WERI-Rb-1 (cell line): ENCODE measurements around the gene EXTL1.

Experiments
- DNase-seq: peaks from one replicate; pipeline ENCODE4 v3.0.0-alpha.2; 2020
- H3K27ac ChIP-seq: fragments of 250-450 bp; sonication (Bioruptor Pico); 2 replicates; pipeline ENCODE4 v1.5.1; 2020; ENCODE audit warnings: mild to moderate bottlenecking, moderate library complexity
- H3K27me3 ChIP-seq: fragments of 250-450 bp; sonication (Bioruptor Pico); 2 replicates; pipeline ENCODE4 v1.5.1; 2021; ENCODE audit warnings: mild to moderate bottlenecking, low read depth, moderate library complexity; ENCODE audit not compliant: insufficient read depth, severe bottlenecking
- H3K36me3 ChIP-seq: fragments of 250-450 bp; sonication (Bioruptor Pico); 2 replicates; pipeline ENCODE4 v1.5.1; 2020; ENCODE audit warnings: mild to moderate bottlenecking, moderate library complexity
- H3K4me3 ChIP-seq: 2 replicates; pipeline ENCODE4 v1.5.1; 2011; ENCODE audit warnings: low read depth, mild to moderate bottlenecking, control low read depth, low read length
- H3K9me3 ChIP-seq: fragments of 250-450 bp; sonication (Bioruptor Pico); 2 replicates; pipeline ENCODE4 v1.5.1; 2021; ENCODE audit warnings: mild to moderate bottlenecking, moderate library complexity; ENCODE audit not compliant: severe bottlenecking
- CTCF ChIP-seq: IDR thresholded peaks from 2 replicates; pipeline ENCODE4 v1.5.1; 2011; ENCODE audit warnings: low read depth, mild to moderate bottlenecking, control low read depth, inconsistent platforms, low read length

Gene EXTL1

GRCh38 chr1:26021647-26022403 lies at the start of gene EXTL1:
EXTL1 (plus strand) TSS chr1:26021775; CDS start chr1:26022647, 872 bp downstream.
- H3K27ac ChIP-seq = peak within 1 kb of the TSS; percentile 66
- peak; percentile 87 for DNase-seq

GRCh38 chr1:25971811-25972180 lies 49.8 kb upstream of the EXTL1 start:
- TF ChIP-seq CTCF = no peak
- Histone ChIP-seq H3K36me3 (peaks cover 50% of the 10 kb centered on the region), H3K9me3 (no peaks in the 10 kb centered on the region), H3K4me3 (no peak overlapping the region), H3K27me3 (no peaks in the 10 kb centered on the region), H3K27ac (no peak overlapping the region)
- DNase-seq = no peak

More at GRCh38 chr1:26021647-26022403, at the start of gene EXTL1:
- peak within 1 kb of the TSS; percentile 36 for H3K4me3 ChIP-seq
- no peaks in the 10 kb centered on the region for H3K27me3 ChIP-seq
- no peaks in the 10 kb centered on the region for H3K36me3 ChIP-seq
- H3K9me3 ChIP-seq = no peaks in the 10 kb centered on the region
- no peak for TF ChIP-seq CTCF

GRCh38 chr1:25973610-25974321 lies 47.8 kb upstream of the EXTL1 start:
- Histone ChIP-seq H3K9me3 (no peaks in the 10 kb centered on the region), H3K4me3 (no peak overlapping the region), H3K27ac (no peak overlapping the region), H3K36me3 (peaks cover 48% of the 10 kb centered on the region), H3K27me3 (no peaks in the 10 kb centered on the region)
- TF ChIP-seq CTCF = no peak
- DNase-seq = no peak

- no peak for DNase-seq
- no peak overlapping the region for H3K4me3 ChIP-seq
- TF ChIP-seq CTCF = no peak
- H3K27ac ChIP-seq = no peak overlapping the region
- H3K9me3 ChIP-seq = no peaks in the 10 kb centered on the region
- peaks cover 57% of the 10 kb centered on the region for H3K36me3 ChIP-seq
- H3K27me3 ChIP-seq = no peaks in the 10 kb centered on the region
These were observed 43.8 kb upstream of the EXTL1 start for GRCh38 chr1:25977801-25978200.

GRCh38 chr1:25978403-25978802 lies 43.2 kb upstream of the EXTL1 start:
- no peaks in the 10 kb centered on the region for H3K27me3 ChIP-seq
- no peak overlapping the region for H3K27ac ChIP-seq
- no peak for TF ChIP-seq CTCF
- no peak for DNase-seq
- H3K4me3 ChIP-seq = no peak overlapping the region
- H3K9me3 ChIP-seq = no peaks in the 10 kb centered on the region
- peaks cover 55% of the 10 kb centered on the region for H3K36me3 ChIP-seq
